Stimulated activated CD8-positive, alpha-beta memory T cell treated with anti-CD3 and anti-CD28 coated beads, Interleukin-15, amount 100 ng/mL, for 48 hours (primary cell): ENCODE data around the gene TMEM117.

Source experiments
- DNase-seq, 2 donors: peaks; one replicate each; pipeline ENCODE4 v3.0.0-alpha.2; 2020; ENCODE audit warnings: low read depth in 2 of 2

TMEM117 gene

DNA sequence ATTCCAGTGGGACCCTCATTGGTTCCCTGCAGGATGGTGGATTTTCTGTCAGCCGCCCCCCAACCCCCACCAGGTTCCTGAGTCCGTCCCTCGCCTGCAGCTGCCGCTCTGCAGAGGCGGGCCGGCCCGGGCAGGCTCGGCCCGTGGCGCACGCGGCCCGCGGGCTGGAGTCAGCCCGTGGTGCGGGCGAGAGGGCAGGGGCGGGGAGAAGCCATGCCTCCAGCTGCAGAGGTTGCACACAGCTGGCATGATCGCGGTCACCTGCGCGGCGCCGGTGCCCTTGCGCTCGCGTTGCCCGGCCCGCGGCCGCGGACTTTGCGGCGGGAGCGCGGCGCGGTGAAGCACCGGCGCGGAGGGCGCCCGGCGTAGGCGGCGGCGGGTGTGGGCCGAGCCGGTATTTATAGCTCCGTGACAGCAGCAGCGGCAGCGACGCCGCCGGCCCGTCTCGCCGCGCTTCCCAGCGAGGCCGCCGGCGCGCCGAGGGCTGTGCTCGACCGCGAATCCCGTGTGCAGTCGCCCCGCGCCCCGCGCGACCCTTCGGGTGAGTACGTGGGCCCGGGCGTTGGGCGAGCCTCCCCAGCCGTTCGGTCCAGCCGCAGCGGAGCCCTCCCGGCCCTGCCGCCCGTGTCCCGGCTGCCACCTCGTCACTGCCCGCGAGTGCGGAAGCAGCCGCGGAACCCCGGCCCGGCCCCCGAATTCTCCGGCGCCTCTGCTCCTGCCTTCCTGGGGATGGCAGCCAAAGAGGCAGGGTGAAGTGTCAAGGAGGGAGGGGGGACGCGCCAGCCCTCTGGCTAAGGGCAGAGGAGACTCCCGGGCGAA lies at the start of gene TMEM117:
Gene TMEM117 (plus strand): TSS at position 426 of the 819 bp plus-strand sequence.
- peak; percentile 27 to 28 for DNase-seq

DNA sequence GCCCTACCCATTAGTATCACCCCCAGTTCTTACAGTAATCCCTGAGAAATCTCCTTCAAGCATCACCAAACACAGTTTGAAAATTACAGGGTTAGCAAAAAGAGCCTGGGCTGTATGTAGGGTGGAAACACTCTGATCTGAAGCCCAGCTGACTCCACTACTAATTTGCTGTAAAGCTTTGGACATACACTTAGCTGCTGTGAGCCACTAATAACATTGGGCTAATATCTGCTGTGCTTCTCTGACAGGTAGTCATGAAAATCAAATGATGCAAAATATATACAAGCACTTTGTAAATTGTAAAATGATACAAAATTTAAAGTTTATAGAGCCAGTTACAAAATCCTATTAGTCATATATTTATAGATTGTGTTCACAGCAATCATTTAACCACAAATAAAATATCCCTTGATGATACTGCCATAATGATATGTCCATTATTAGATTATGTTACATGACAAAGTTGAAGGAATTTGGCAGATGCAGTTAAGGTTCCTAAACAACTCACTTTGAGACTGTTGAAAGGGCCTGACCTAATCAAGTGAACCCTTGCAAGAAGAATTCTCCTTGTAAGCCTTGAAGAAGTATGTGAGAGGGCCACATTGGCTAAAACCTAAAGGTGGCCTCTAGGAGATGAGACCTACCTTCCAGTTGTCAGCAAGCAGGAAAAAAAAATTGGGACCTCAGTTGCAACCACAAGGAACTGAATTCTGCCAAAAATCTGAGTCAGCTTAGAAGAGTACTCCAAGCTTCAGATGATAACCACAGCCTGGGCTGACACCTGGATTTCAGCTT lies 48.8 kb upstream of the TMEM117 start:
- DNase-seq, result no peak

DNA sequence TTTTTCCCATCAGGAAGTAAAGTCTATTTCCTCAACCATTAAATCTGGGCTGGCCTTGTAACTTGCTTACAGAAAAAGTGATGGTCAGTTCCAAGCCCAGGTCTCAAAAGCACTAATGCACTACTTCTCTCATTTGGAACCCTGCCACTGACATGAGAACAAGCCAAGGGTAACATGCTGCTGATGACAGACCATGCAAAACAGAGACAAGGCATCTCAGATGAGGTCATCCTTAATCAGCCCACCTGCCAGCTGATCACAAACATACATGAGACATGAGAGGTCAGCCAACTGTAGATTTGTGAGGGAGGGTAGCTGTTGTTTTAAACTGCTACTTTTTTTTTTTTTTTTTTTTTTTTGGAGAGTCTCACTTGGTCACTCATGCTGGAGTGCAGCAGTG lies 45.9 kb upstream of the TMEM117 start:
- DNase-seq, result no peak

DNA sequence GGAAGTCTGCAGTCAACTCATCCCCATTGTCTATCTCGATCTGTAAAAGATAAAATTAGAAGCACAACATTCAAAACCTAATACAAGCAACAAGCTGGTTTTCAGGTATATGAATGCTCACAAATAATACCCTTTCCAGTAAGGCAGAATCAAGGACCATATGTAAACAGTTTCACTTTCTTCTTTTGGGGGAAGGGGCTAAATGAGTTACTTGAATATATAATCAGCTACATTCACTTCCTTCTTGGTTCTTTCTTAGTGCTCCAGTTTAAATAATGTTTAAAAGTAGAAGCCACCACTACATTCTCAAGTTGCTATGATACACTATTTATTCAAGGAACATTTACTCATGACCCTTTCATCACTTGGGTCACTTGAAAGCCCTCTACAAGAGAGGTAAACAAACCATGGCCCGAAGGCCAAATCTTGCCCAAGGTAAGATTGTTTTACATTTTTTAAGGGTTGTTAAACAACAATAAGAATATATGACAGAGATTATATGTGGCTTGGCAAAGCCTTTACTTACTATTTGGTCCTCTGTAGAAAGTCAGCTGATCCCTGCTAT lies 40.1 kb upstream of the TMEM117 start:
- DNase-seq, result no peak

DNA sequence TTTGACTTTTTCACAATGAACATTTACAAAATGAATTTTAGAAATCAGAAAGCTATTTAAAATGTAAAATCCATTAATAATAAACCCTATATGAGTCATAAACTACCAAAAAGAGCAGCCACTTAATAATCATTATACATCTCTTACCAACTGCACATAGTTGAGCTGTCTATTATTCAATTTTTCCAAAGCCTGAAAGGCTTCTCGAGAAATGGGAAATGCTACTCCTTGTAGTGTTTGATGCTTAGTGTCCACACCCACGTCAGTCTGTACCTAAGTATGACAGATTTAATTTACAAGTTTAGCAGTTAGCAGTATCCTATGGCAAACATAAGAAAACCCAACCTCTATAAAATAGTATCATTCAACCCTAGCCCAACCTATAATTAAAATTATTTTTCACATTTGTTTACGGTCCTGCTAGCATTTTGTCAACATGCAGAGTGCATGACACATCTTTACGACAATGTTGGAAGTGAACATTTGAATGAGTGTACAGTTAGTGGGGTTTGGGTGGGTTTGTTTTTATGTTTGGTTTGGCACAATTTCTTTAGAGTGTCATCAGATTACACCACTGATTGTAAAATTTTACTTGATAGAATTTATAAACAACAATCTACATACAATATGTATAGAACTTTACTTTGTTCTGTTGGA lies 38.2 kb upstream of the TMEM117 start:
- DNase-seq, result no peak

DNA sequence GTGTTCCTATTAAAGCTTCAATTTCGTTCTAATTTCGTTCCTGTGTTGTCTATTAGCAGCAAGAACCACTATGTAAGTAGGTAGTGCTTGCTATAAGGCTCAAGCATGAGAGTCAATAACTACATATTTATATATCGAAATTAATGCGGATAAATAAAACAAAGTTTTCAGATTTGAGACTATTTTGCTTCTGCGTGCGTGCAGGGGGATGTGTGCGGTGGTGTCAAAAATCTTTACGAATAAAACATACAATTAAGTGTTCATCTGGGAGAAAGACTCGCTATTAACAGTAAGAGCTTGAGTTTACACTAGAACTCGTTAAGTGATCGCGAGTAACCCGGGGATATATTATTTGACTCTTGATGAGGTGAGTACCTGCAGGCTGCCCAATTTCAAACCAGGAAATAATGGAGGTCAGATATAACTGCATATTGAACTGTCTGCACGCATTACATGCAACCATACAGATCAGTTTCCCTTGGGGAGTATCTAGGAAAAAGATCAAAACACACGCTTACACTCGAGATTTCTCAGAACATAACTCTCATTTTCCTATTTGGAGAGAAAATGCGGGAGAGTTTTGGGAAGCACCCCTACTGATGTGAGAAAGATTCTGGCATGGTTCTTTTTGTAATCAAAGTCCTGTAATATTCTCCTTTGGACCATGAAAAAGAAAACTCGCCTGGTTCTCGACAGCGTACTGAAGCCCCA lies 30.6 kb upstream of the TMEM117 start:
- no peak for DNase-seq

DNA sequence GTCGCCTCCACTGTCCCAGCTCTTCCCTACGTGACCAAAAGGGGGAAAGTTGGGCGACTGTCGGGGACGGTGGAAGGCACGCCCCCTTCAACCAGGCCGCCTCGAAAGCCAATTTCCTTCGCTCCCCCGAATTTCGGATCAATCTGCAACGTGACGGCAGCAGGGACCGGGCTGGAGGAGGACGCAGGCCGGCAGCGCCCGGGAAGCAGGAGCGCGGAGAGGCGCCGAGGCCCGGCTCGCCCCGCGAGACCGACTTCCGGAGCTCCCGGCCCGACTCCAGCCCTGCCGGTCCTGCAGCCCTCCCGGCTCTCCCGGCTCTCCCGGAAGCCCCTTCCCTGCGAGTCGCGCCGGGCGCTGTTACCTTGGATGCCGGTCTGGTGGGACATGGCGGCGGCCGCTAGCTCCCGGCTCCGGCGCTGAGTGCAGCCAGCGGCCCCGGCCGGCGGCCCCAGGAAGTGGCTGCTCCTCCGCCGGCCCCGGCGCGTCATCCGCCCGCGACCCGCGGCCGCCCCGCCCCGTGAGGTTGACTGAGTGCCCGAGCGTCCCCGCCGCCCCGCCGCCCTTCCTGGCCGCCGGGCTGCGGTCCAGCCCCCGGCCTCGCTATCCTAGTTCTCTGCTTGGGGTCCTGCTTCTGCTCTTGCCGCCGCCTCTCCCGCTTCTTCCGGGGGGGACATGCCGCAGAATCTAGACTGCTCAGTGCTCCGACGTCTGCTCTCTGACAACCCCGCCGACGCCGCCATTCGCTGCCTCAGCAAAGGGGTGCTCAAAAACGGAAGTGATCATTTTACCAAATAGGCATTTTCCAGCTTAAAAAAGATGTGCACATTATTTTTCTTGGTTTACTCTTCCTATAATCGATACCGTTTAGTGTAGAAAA lies 29.8 kb upstream of the TMEM117 start, which contains the start of gene TWF1:
Gene TWF1 (minus strand): TSS at position 458 of the 877 bp plus-strand sequence. CDS start 72 bp downstream, at position 386.
- DNase-seq, result peak; percentile 82 to 84

DNA sequence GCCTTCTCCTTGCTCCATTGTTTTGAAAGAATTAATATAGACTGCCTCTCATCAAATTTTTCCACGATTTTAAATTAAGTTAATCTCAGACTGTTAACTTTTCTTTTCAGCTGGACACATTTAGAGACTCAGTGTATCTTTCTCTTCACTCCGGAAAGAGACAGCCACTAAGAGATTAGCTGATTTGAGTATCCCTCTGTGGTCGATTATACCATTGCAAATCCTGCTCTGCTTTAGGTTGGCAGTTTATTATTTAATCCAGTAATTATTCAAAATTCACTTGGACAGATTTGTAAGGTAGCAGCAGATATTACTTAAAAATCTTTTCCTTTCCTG lies 29.2 kb upstream of the TMEM117 start:
- no peak for DNase-seq

DNA sequence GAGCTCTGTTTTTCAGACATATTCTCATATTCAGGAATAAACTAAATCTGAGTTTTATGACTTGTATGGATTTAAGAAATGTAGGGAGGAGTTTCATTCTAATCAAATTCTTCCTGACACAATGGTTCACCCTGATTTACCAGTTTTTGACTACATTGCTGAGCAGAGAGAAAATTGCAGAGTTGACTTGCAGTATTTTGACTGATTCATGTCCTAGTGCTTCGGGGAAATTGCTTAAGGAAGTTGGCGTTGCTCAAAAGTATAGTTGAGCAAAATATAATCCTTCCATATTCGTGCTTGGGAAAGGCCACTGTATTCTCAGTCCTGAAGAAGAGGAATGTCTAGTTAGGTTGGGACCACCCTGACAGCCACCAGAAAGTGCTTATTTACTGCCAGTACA lies 28.5 kb upstream of the TMEM117 start:
- DNase-seq, result no peak

DNA sequence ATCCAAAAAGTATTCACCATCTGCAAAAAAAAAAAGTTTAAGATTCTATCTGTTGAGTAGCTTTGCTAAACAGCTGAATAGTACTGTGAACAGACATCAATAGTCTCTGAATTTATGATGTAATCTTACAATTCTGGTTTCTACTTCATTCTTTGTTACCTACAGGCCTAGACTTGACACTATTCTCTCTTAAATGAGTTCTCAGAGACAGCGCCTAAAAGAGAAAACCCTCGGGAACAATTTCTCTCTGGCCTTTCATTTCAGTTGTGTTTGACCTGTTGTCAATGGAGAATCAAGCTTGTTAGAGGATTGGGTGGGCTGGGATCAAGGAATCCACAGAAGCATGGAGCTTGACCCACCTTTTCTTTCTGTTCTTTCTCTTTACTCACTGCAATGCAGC lies 23.8 kb upstream of the TMEM117 start:
- no peak for DNase-seq

DNA sequence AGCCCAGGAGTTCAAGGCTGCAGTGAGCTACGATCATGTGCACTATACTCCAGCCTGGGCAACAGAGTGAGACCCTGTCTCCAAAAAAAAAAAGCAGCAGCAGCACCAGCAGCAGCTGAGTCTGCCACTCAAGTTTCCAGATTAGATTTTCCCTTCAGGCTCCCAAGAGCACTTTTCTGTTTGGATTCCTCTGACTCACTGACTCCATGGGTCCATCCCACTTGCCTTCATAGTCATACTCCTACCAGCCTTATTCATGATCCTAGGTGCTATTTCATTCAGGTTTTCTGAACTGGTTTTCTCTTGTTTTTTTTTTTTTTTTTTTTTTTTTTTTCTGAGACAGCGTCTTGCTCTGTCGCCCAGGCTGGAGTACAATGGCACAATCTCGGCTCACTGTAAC lies 23.0 kb upstream of the TMEM117 start:
- DNase-seq, result no peak

DNA sequence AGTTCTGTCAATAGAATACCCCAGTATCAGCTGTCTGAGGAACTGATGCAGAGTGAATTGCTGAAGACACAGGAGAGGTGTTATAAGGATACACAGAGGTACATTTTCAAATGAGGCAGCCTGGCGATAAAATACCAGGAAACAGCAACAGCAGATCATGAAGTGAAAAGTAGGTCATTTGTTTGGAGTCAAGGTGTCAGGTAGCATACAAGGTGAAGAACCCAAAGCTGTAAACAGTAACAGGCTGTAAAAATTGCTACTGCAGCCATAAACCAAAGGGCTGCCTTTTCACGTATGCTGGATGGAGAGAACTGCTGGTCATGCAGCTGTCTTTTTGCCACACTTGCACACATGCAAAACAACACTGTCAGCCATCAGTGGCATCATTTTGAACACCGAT lies 20.5 kb upstream of the TMEM117 start:
- no peak for DNase-seq

DNA sequence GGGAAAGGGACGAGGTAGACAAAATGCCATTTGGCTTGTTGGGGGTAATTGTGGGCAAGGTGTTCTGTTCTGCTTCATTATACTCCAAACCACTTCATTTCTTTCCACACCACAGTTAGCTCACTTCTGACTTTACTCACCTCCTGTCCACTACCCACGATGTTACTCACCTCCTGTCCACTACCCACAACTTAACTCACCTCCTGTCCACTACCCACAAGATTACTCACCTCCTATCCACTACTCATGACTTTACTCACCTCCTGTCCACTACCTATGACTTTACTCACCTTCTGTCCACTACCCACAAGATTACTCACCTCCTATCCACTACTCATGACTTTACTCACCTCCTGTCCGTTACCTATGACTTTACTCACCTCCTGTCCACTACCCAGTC lies 19.7 kb upstream of the TMEM117 start:
- DNase-seq, result no peak

DNA sequence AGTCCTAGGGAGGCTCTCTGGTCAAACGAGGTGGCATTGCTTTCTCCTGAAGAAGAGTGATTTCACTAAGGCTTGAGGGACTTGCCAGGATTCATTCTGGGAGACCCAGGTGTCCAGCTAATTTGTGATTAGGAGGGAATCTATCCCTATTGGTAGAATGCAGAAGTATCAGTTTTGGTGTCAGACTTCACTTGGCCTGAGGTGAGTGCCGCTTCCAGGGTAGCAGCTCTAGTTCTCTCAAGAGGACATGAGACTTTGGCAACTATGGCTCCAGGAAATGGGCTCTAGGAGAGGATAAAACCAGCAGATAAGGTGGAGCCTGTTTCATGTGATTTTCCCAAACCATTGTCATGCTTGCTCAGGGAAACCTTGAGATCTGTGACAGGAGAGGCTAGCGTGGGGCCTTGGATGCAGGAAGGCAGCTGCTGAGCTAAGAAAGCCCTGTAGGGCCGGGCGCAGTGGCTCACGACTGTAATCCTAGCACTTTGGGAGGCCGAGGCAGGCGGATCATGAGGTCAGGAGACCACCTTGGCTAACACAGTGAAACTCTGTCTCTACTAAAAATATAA lies 11.6 kb upstream of the TMEM117 start:
- no peak for DNase-seq

DNA sequence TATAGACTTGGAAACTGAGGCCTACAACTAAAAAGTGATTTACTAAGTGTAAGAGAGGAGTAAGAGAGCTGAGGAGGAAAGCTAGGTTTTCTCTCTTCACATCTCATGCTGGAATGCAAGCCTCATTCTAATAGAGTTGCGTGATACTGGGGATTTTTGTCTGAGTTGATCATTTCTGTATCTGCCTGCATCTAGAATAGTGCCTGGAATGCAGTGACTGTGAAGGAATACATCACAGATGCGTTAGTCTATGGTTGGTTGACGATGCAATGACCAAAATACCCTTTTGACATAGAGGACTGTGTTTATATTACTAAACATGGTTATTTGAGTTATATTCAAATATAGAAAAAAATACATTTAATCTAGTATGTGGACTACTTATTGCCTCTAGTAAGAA lies 9.2 kb upstream of the TMEM117 start:
- DNase-seq, result no peak

DNA sequence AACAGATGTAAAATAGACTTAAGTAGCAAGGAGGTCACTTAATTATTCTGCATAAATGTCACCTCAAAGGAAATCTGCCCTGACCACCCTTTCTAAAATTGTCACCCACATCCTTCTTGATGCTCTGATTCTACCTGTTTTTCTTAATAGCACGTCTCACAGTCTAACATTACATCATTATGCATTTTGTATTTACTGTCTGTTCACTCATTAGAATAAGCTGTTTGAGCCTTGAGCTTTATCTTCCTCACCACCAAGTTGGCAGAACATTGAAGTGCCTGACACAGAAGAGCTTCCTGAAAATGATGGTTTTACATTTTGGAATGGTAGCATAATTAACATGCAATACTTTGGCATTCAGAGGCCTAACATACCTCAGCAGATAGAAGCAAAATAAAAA lies 8.8 kb upstream of the TMEM117 start:
- no peak for DNase-seq

DNA sequence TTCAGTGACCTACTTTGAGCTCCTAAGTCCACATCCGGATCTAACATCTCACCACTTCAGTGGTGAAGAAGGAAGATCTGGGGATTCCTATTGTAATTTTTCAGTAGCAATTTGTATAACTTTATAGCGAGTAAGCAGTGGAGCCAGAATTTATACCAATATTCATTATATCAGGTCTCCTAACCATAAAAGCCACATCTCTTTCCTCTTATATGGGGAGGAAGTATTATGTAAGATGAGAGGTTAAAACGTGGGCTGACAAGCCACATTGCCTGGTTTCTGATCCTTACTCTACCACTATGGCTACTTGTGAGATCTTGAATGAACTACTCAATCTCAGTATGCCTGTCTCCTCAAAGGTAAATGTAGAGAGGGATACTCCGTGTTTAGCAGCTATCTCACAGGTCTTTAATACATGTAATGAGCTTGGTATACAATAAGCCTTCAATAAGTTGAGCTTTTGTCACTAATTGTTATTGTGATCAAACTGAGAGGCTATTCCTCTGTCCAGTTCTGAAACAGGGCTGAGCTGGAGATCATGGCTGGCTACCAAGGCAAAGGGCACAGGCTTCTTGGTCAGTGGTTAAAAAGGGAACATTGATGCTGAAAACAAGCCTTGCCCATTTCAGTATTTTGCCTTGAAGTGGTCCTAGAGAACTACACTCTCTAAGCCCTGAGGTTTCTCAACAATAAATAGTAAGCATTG lies 3.3 kb upstream of the TMEM117 start:
- DNase-seq, result no peak

DNA sequence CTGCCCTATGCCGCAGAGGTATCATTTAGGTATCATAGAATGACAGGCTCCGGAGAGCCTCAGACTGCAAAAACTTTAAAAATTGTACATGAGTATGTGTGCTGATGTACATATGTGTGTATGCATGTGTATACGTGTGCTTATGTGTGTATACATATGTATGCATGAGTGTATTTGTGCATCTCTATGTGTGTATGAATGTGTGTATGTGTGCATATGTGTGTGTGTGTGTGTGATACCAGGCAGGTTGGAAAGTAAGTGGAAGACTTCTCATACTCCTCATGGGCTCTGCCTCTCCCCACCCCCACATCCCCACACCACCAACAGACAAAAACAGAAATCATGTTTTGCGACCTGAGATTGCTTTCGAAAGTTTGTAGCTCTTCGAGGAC lies 621 bp upstream of the TMEM117 start:
- DNase-seq, result no peak

DNA sequence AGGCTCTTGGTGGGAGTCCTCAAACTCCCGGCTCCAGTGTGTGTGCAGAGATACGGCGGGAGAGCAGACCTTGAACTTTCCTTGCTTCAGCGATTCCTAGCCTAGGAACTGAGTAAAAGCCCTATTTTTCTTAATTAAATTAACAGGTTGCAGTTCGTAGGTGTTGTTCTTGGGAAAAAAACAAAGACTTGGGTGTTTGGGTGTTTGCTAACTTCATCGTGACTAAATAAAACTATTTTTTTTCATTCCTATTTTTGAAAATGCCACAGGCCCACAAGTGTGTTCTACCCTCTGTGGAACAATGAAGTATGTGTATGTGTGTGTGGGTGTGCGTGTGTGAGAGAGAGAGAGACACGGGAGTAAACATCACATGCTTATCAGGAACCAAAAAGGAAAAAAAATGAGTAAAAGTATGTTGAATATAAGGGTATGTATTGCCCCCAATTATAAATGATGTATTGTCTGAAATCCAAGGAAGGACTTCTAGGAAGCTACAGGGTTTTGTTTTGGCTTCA lies 651 bp downstream of the TMEM117 start:
- DNase-seq, result no peak
